Immature natural killer cell (primary cell): ENCODE measurements around the gene ZNF620. TPM values are rescaled to one million over a fixed set of nuclear protein-coding genes. Genes with fewer than 3 reads are reported as not detected.

Source experiments
- polyA plus RNA-seq, 3 donors: library from polyadenylated mRNA; unstranded; fragments of 300-500 nt; fragmentation: Illumina TruSeq; gene quantifications; one replicate each; pipeline ENCODE4 v1.2.3, GENCODE V29; 2021

Gene ZNF620
- polyA plus RNA-seq, 3 donors from 2014 or later, result 1.3 to 4.7 (median 1.7) TPM

Other genes starting within 250 kb of the ZNF620 start
- 10 to 100 TPM; 32.8 to 54.1 (median 34.4) TPM for gene EIF1B, start 196.3 kb upstream of the ZNF620 start, polyA plus RNA-seq
- gene ENTPD3, start 118.9 kb upstream of the ZNF620 start, polyA plus RNA-seq, result not detected
- 100 to 1,000 TPM; 355 to 912 (median 682) TPM for gene RPL14, start 48.7 kb upstream of the ZNF620 start, polyA plus RNA-seq
- 1 to 10 TPM; 1.8 to 4.7 (median 2.6) TPM for gene ZNF619, start 28.9 kb upstream of the ZNF620 start, polyA plus RNA-seq
- gene ZNF621, start 18.9 kb downstream of the ZNF620 start, polyA plus RNA-seq, result 1 to 10 TPM in 1 of 3 donors, under 1 TPM in 2; 0.64 to 5.6 (median 0.66) TPM